Ovary (tissue), 3 donors: Measurements from ENCODE around the gene CAMSAP1.

ENCODE experiments used
- EP300 ChIP-seq: sonication (generic); formaldehyde crosslinking; IDR thresholded peaks from one replicate; pipeline ENCODE4 v1.6.1; 2017; ENCODE audit warnings: antibody characterized with exemption
- POLR2A ChIP-seq: fragments of 450-650 bp; IDR thresholded peaks from one replicate; pipeline ENCODE4 v1.6.1; 2017; ENCODE audit warnings: antibody characterized with exemption, mild to moderate bottlenecking, moderate library complexity
- TF ChIP-seq, protein P1 (sequence below), 3 donors: fragments of 450-650 bp in 2 of 3; fragments of 200-600 bp in 1 of 3; IDR thresholded peaks; one replicate each; pipeline versions ENCODE4 v1.5.1 to v1.8.0; 2016 to 2022; ENCODE audit warnings: antibody characterized with exemption in 3 of 3, mild to moderate bottlenecking in 1 of 3
- donor health status: DM: no; HTN: no; CAD: no.

DNA sequence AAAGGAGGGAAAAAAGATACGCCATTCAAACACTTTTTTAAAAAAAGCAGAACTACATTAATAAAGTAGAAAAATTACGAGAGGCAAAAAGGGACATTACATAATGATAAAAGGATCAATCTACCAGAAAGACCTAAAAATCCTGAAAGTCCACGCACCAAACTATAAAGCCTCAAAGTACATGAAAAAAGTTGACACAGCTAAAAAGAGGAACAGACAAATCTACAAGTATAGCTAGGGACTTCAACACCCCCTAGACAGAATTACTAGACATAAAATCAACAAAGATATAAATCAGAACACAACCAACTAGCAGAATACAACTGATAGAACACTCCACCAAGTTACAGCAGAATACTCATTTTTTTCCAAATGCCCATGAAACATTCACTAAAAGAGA lies 11.1 kb downstream of the CAMSAP1 start:
- TF ChIP-seq, protein P1, sequence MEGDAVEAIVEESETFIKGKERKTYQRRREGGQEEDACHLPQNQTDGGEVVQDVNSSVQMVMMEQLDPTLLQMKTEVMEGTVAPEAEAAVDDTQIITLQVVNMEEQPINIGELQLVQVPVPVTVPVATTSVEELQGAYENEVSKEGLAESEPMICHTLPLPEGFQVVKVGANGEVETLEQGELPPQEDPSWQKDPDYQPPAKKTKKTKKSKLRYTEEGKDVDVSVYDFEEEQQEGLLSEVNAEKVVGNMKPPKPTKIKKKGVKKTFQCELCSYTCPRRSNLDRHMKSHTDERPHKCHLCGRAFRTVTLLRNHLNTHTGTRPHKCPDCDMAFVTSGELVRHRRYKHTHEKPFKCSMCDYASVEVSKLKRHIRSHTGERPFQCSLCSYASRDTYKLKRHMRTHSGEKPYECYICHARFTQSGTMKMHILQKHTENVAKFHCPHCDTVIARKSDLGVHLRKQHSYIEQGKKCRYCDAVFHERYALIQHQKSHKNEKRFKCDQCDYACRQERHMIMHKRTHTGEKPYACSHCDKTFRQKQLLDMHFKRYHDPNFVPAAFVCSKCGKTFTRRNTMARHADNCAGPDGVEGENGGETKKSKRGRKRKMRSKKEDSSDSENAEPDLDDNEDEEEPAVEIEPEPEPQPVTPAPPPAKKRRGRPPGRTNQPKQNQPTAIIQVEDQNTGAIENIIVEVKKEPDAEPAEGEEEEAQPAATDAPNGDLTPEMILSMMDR (IDR thresholded peaks at IDR 0.05), result no peak
- no peak for TF ChIP-seq EP300
- TF ChIP-seq POLR2A, result no peak
